AG04449 (cell line): ENCODE measurements around the gene TRIM71.
"Not testable (repeated sequence)": the region's sequence is repeated elsewhere in the genome, so short reads cannot be mapped to it uniquely, and the experiment has no call there.

Experiments used
- CTCF ChIA-PET: fragments of 350-600 bp; formaldehyde crosslinking; extraction: SDS; loops from one replicate; lab custom pipeline; 2021; ENCODE audit warnings: antibody characterized with exemption; lab: Yijun Ruan, JAX
- POLR2A ChIA-PET: fragments of 400-600, 350-600 bp; formaldehyde crosslinking; extraction: SDS; loops from one replicate; lab custom pipeline; 2020; ENCODE audit warnings: antibody characterized with exemption, inconsistent platforms; lab: Yijun Ruan, JAX
- DNase-seq: peaks from one replicate; pipeline ENCODE4 v3.0.0-alpha.2; 2010; ENCODE audit warnings: low read depth, low spot score
- H3K4me3 ChIP-seq: 2 replicates; pipeline ENCODE4 v1.5.1; 2011; ENCODE audit warnings: low read depth, mild to moderate bottlenecking, control low read depth, low read length
- TF ChIP-seq, protein P1 (sequence below): IDR thresholded peaks from one replicate; pipeline ENCODE4 v1.5.1; 2011; ENCODE audit warnings: mild to moderate bottlenecking, moderate library complexity, low read length, control low read depth, inconsistent platforms; ENCODE audit not compliant: insufficient read depth; ENCODE audit errors: missing control alignments

The TRIM71 gene

GRCh38 chr3:32922078-32922477 lies 104.3 kb downstream of the TRIM71 start:
- no peak overlapping the region for H3K4me3 ChIP-seq
- ChIA-PET CTCF (interaction anchor here (0.9 to 1.2 kb wide), 4 partner anchors 11 to 188 kb away, joined by 3 to 6 read pairs (median 4); no protein-coding TSS in a partner anchor), POLR2A (no interaction called here)
- no peak for DNase-seq
- TF ChIP-seq, protein P1, sequence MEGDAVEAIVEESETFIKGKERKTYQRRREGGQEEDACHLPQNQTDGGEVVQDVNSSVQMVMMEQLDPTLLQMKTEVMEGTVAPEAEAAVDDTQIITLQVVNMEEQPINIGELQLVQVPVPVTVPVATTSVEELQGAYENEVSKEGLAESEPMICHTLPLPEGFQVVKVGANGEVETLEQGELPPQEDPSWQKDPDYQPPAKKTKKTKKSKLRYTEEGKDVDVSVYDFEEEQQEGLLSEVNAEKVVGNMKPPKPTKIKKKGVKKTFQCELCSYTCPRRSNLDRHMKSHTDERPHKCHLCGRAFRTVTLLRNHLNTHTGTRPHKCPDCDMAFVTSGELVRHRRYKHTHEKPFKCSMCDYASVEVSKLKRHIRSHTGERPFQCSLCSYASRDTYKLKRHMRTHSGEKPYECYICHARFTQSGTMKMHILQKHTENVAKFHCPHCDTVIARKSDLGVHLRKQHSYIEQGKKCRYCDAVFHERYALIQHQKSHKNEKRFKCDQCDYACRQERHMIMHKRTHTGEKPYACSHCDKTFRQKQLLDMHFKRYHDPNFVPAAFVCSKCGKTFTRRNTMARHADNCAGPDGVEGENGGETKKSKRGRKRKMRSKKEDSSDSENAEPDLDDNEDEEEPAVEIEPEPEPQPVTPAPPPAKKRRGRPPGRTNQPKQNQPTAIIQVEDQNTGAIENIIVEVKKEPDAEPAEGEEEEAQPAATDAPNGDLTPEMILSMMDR: no peak

- TF ChIP-seq, protein P1: no peak
- CTCF ChIA-PET: no interaction called here
- no peak overlapping the region for H3K4me3 ChIP-seq
- no peak for DNase-seq
- POLR2A ChIA-PET: no interaction called here
Observed at GRCh38 chr3:32930161-32930560, 112.4 kb downstream of the TRIM71 start.

DNA sequence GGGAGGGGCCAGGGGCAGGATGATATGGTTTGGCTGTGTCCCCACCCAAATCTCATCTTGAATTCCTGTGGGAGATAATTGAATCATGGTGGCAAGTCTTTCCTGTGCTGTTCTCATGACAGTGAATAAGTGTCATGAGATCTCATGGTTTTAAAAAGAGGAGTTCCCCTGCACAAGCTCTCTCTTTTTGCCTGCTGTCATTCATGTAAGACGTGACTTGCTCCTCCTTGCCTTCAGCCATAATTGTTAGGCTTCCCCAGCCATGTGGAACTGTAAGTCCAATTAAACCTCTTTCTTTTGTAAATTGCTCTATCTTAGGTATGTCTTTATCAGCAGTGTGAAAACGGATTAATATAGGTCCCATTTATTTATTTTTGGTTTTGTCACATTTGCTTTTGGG lies 113.5 kb downstream of the TRIM71 start:
- POLR2A ChIA-PET, CTCF ChIA-PET, DNase-seq, H3K4me3 ChIP-seq: not testable (repeated sequence)

GRCh38 chr3:32934150-32934742 lies 116.4 kb downstream of the TRIM71 start:
- no peak for DNase-seq
- H3K4me3 ChIP-seq: no peak overlapping the region
- TF ChIP-seq, protein P1: peak; percentile 63
- ChIA-PET POLR2A (no interaction called here), CTCF (interaction anchor here (0.7 to 4.4 kb wide), 16 partner anchors 8 to 211 kb away, joined by 3 to 60 read pairs (median 4); no protein-coding TSS in a partner anchor)

DNA sequence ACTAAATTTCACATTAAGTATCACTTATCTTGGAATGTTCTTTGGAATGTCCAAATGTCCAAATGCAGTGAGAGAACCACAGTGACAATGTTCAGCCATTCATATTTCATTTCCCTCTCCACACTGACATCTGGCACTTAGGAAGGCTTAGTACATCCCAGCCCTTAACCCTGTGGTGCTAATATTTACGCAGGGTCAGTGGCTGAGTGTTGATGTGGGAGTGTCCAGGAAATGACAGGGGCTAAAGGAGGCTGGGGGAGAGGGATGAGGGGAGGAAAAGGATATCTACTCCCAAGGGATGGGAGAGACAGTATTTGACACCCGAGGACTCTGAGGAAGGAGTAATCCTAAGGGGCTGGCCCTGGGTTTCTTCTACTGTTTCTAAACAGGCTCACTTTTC lies 119.5 kb downstream of the TRIM71 start:
- TF ChIP-seq, protein P1: no peak
- H3K4me3 ChIP-seq: no peak overlapping the region
- ChIA-PET POLR2A (no interaction called here), CTCF (interaction anchor here (0.7 kb wide), 1 partner anchor 10 kb away, joined by 3 read pairs; no protein-coding TSS in a partner anchor)
- no peak for DNase-seq

- CTCF ChIA-PET, DNase-seq, H3K4me3 ChIP-seq, POLR2A ChIA-PET: not testable (repeated sequence)
Observed at GRCh38 chr3:32939531-32940284, 121.9 kb downstream of the TRIM71 start.

- TF ChIP-seq, protein P1: no peak
- no peak overlapping the region for H3K4me3 ChIP-seq
- ChIA-PET CTCF (no interaction called here), POLR2A (no interaction called here)
- DNase-seq: no peak
Observed at GRCh38 chr3:32940726-32941125, 122.9 kb downstream of the TRIM71 start.
